ENCODE measurements around the gene CDS2.

DNA sequence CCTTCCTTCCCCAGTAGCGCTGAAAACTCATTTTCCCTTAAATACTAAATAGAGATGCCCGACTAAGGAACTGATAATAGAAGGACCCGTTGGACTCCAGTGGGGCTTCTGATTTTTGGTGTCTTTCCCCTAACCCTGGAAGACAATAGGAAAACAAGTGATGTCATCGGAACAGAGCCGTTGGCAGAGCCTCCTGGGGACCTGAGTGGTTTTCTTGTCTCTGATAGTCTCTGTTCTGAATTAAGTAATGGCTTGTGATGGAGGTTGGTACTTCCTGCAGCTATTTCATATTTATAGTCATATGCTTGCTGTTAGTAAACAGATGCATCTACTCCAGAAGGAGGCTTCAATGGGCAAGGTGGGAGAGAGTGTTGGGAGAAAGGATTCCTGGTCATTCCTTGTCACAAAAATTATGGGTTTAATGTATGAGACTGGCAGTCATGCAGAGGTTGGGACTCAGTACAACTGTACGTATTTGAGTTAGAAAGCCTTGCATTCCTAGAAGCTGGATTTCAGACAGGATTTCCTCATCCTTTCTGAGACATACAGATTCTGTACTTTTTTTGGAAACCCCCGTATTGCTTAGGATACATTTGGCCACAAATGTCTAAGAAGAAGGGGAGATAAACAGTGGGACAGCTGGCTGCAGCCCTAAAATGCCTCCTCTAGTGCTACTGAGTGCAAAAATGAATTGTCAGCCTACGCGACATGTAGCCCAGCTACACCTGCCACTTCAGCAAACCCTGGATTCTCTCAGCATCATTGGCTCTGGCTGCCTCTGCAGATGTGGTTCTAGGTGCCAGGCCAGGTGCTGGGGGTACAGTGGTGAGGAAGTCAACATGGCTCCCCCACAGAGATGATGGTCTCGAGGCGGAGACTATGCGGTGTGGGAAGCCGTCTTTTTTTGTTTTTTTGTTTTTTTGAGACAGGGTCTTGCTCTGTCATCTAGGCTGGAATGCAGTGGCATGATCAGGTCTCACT, 38.1 kb downstream of the CDS2 start:
- TF ChIP-seq ZNF274 (IDR thresholded peaks at IDR 0.05; ENCODE audit: low read depth, low read length) (no peak), SUZ12 (IDR thresholded peaks at IDR 0.05; ENCODE audit: extremely low read depth, insufficient read depth, insufficient read length) (no peak), YY1 (IDR thresholded peaks at IDR 0.05; ENCODE audit: insufficient read depth, insufficient read length) (no peak)

Data from NT2/D1 (cell line).